ENCODE results near the gene DNAH17.
"Not testable (repeated sequence)": the region's sequence is repeated elsewhere in the genome, so short reads cannot be mapped to it uniquely, and the experiment has no call there.

Gene DNAH17

GRCh38 chr17:78474614-78475146 lies 102.5 kb downstream of the DNAH17 start:
- no peak for DNase-seq

- no peak for DNase-seq
These were observed 103.1 kb downstream of the DNAH17 start for GRCh38 chr17:78473951-78474613.

- no peak for DNase-seq
These were observed 104.9 kb downstream of the DNAH17 start for GRCh38 chr17:78472035-78472905.

DNA sequence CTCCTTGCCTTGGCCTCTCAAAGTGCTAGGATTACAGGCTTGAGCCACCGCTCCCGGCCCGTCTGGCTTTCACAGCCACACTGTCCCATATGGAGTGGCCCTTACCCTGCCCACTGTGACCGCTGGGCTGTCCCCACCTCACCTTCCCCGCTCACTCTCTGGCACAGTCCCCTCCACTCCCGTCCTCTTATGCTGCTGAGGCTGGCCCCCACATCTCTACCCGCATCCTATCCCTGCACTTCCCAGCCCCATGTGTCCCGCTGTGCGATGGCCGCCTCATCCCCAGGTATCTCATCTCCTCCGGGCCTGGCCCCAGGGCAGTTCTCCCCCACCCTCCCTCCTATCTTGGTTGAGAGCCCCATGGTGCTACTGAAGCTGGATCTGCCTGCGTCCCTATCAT lies 105.6 kb downstream of the DNAH17 start:
- DNase-seq: no peak

DNA sequence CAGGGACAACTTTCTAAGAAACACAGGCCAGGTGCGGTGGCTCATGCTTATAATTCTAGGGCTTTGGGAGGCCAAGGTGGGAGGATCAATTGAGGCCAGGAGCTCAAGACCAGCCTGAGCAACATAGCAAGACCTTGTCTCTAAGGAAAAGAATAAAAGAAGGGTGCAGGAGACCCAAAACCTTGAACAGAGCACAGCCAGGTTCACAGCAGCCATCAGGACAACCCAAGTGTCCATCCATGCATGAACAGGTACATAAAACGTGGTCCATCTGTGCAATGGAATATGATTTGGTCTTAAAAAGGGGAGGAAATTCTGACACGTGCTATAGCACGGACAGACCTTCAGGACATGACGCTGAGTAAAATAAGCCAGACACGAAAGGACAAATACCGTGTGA lies 107.8 kb downstream of the DNAH17 start:
- DNase-seq: no peak

DNA sequence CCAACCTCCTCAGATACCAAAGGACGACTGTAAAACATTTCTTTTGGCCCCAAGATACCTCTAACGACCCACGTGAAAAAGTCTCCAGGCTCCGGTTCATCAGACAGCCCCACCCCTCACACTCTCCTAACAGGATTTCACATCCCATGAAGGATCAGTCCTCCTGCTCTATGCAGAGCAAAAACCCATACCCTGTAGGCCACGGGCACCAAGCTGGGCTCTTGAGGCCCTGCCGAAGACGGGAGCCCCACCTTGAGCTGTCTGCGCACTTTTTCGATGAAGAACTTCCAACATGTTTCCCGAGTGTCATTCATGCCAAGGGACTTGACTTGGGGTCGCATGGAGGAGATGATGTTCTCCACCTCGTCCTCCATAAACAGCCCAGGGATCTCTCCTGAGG lies 108.8 kb downstream of the DNAH17 start:
- no peak for DNase-seq

- no peak for DNase-seq
These were observed 110.1 kb downstream of the DNAH17 start for GRCh38 chr17:78466786-78467715.

- DNase-seq: not testable (repeated sequence)
These were observed 110.9 kb downstream of the DNAH17 start for GRCh38 chr17:78466109-78466785.

DNA sequence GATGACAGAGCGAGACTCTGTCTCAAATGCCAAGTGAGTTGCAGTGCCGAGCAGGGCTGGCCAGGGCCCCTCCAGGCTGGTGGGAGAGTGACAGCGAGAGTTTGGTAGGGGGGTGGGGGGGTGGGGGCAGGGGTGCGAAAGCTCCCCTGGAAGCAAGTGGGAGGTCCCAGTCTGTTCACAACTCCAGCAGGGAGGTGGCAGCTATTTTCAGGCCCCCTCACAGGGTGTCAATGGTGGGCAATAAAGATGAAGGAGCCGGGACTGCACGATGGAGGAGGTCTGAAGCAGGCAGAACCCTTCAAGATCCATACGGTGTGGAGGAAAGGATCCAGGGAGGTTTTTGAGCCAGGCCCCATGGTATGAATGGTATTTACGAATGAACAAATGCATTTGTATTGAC lies 115.0 kb downstream of the DNAH17 start:
- DNase-seq: no peak

DNA sequence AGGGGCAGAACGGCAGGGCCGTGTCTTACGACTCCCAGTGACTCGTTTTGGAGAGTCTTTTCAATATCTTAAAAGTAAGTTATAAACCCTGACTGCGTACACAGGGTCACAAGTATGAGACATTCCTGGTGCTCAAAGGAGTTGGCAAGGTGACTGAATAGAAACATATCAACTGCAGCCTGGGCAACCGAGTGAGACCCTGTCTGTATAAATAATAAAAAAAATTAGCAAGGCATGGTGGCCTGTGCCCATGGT lies 115.5 kb downstream of the DNAH17 start:
- DNase-seq: no peak

- no peak for DNase-seq
These were observed 116.0 kb downstream of the DNAH17 start for GRCh38 chr17:78460951-78461798.

DNA sequence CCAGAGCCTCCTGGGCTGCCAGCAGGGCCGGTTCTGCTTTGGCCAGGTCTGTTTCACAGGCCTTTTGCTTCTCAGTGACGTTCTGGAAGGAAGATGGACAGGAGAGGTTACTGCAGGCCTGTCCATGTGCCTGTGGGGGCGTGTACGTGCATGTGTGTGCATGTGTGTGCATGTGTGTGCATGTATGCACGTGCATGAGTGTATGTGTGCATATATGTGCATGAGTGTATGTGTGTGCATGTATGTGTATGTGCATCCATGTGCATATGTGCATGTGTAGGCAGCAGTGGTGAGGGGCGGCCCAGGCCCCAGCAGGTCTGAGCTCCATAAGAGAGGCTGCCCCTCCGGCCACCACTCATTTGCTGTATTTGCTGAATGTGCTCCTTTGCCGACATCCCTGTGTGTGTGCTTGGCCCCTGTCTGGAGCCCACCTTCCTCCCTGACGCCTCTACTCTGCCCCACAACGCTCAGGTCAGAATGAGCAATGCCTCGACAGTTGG lies 117.0 kb downstream of the DNAH17 start:
- DNase-seq: no peak

- DNase-seq: no peak
These were observed 117.5 kb downstream of the DNAH17 start for GRCh38 chr17:78459696-78460095.

- no peak for DNase-seq
These were observed 118.4 kb downstream of the DNAH17 start for GRCh38 chr17:78458736-78459335.

DNA sequence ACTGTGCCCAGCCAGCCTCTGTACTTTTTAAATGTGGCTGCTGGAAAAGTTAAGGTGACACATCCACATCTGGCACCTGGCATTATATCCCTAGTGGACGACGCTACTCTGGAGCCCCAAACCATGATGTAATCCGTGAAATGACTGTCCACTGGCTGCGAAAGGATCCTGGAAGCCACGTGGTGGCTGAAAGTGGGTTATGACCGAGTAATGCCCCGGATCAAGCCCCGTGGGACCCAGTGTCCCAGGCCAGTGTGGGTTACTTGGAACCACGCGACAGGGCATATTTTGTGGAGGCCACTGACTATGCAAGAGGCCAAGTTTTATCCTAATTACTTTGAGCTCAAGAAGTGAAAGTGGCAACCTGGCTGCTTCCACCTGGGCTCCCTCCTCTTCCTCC lies 119.1 kb downstream of the DNAH17 start:
- DNase-seq: no peak

GRCh38 chr17:78454346-78454745 lies 122.8 kb downstream of the DNAH17 start:
- no peak for DNase-seq

DNA sequence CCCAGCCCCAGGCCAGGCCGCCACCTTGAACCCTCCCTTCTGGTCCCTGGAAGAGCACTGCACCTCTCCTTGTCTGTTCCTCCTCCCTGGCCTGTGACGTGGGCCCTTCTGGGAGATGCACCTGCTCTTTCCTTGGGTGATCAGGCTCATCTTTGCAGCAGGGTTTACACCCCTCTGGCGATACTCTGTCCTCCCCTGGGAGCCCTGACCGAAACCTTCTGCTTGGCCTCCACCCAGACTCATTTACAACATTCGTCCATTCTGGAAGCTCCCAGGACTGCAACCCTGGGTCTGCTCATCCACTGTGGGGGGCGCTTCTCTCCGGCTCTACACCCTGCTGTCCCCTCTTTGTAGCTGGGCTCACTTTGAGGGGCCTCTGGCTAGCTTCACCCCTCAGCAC lies 125.4 kb downstream of the DNAH17 start:
- no peak for DNase-seq

DNA sequence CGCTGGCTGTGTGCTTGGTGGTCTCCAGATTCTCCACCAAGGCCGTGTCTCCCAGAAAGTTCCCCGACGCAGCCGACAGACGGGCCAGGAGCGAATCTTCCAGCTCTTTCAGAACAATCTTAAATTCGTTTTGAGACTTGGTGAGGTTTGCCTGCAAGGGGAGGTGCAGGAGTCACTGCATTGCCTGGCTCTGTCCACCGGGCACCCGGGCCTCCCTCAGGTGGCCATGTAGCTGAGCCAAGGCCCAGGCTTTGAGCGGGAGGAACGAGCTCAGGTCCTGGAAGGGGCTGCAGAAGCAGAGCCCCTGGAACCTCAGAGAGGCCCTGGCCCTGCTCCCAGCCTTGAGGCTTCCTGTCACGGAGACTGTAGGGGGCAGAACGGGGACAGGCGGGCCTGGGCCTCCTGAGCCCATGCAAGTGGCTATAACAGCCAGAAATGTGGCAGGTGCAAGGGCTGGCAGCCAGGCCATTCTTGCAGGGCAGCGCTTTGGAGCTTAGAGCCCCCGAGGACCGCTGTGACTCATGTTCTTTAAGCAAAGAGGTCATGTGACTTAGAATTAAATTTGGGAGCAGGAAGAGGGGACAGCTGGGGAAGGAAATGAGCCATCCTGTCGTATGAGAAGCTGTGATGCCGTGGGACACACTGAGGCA lies 126.4 kb downstream of the DNAH17 start:
- DNase-seq: peak; percentile 33

DNA sequence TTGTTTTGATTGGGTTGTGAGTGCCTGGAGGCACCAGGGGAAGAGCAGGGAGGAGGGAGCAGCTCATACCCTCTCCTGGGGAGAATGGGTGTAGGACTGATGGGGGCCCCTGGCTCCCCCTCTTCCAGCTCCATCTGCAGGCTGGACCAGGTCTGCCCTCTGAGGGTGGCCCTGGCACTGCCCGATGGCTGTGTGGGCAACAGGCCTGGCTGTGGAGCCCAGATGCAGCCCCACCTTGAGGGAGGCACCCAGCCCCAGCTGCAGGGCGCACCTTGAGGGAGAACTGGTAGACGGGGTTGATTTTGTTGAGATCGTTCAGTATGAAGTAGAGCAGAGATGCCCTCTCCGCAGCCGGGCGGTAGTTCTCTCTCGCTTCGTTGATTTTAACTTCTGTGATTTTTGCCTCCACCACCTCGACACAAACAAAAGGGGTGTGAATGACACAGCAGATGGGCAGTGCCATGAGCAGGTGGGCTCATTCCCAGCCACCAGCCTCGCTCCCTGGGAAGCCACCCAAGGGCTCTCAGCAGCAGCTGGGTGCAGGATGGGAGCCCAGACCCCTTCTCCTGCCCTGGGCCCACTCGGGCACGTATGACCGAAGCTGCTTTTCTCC lies 127.1 kb downstream of the DNAH17 start:
- no peak for DNase-seq

- peak; percentile 52 for DNase-seq
These were observed 128.7 kb downstream of the DNAH17 start for GRCh38 chr17:78448356-78448993.
